GM12878 (cell line): ENCODE measurements around the gene TMEM52. TPM values are rescaled to one million over a fixed set of nuclear protein-coding genes. Genes with fewer than 3 reads are reported as not detected.

Source experiments
- ATAC-seq: fragments of 200-7000 bp; cut with Tn5 transposase; 3 replicates; pipeline ENCODE4 v1.9.1; 2020; ENCODE audit warnings: mild to moderate bottlenecking, moderate library complexity
- BruUV-seq: library from RNA; stranded (reverse); fragments of 400-500 nt; replicated peaks from 2 replicates; lab custom pipeline; 2021; lab: Mats Ljungman, UMichigan
- CTCF ChIA-PET: fragments of 300-600 bp; sonication (Branson Sonifier 250); formaldehyde crosslinking; extraction: SDS; loops from one replicate; lab custom pipeline; 2021; ENCODE audit warnings: inconsistent platforms; lab: Yijun Ruan, JAX
- POLR2A ChIA-PET: fragments of 350-600 bp; formaldehyde crosslinking; extraction: SDS; loops from one replicate; lab custom pipeline; 2021; ENCODE audit warnings: inconsistent platforms; lab: Charles Lee
- RAD21 ChIA-PET: fragments of 300-600 bp; sonication (Branson Sonifier 250); formaldehyde crosslinking; loops from one replicate; lab custom pipeline; 2023; ENCODE audit warnings: antibody characterized with exemption; ENCODE audit not compliant: unreplicated experiment; lab: Charles Lee
- SMC1A ChIA-PET: fragments of 300-600 bp; sonication (Branson Sonifier 250); formaldehyde crosslinking; loops from one replicate; lab custom pipeline; 2023; ENCODE audit not compliant: unreplicated experiment, uncharacterized antibody; lab: Charles Lee
- DNase-seq: peaks from one replicate; pipeline ENCODE4 v3.0.0-alpha.2; 2011; ENCODE audit warnings: low read depth, low spot score
- FAIRE-seq: peaks from 3 replicates; lab custom pipeline; 2011; peaks lifted over from hg19 to GRCh38; lab: Jason Lieb, UNC
- H2AFZ ChIP-seq: 2 replicates; pipeline ENCODE4 v1.6.0; 2011; ENCODE audit warnings: low read depth, low read length, control low read depth; ENCODE audit not compliant: control insufficient read depth
- H3K27ac ChIP-seq: 2 replicates; pipeline ENCODE4 v1.5.1; 2011; ENCODE audit warnings: control low read depth; ENCODE audit not compliant: control insufficient read depth, insufficient read depth
- H3K27me3 ChIP-seq, 2 experiments: replicated peaks in 1 of 2; 2 replicates each; pipeline versions ENCODE4 v1.6.0 to v1.6.1; 2011; ENCODE audit warnings: low read length in 1 of 2; ENCODE audit not compliant: control insufficient read depth in 2 of 2, insufficient read depth in 2 of 2
- H3K36me3 ChIP-seq, 2 experiments: 2 replicates each; pipeline ENCODE4 v1.5.1; 2011; ENCODE audit warnings: low read length in 1 of 2; ENCODE audit not compliant: control insufficient read depth in 2 of 2, insufficient read depth in 2 of 2
- H3K4me1 ChIP-seq: 2 replicates; pipeline ENCODE4 v1.6.1; 2011; ENCODE audit warnings: mild to moderate bottlenecking, low read length, moderate library complexity, mixed read lengths; ENCODE audit not compliant: control insufficient read depth, insufficient read depth
- H3K4me2 ChIP-seq: 2 replicates; pipeline ENCODE4 v1.6.0; 2011; ENCODE audit warnings: control low read depth; ENCODE audit not compliant: control insufficient read depth, insufficient read depth
- H3K4me3 ChIP-seq: fragments of 200-600 bp; sonication (generic); 2 replicates; pipeline ENCODE4 v1.5.1; 2016
- H3K79me2 ChIP-seq: 2 replicates; pipeline ENCODE4 v1.6.0; 2011; ENCODE audit warnings: low read length; ENCODE audit not compliant: control insufficient read depth, insufficient read depth
- H3K9ac ChIP-seq: 2 replicates; pipeline ENCODE4 v1.8.0; 2011; ENCODE audit warnings: low read length, control low read depth, mixed read lengths; ENCODE audit not compliant: control insufficient read depth, insufficient read depth
- H3K9me3 ChIP-seq: replicated peaks from 3 replicates; pipeline ENCODE4 v1.5.1; 2011; ENCODE audit warnings: mild to moderate bottlenecking, low read length; ENCODE audit not compliant: control insufficient read depth, insufficient read depth
- H4K20me1 ChIP-seq: 2 replicates; pipeline ENCODE4 v1.6.0; 2011; ENCODE audit not compliant: control insufficient read depth, insufficient read depth
- ATF7 ChIP-seq: fragments of 450-650 bp; IDR thresholded peaks from 2 replicates; pipeline ENCODE4 v1.6.1; 2016; ENCODE audit warnings: low read depth, mild to moderate bottlenecking
- HCFC1 ChIP-seq: fragments of 150-350 bp; IDR thresholded peaks from 2 replicates; pipeline ENCODE4 v1.6.1; 2014; ENCODE audit warnings: low read length
- WGBS: methylation state at CpG from one replicate; pipeline ENCODE4 v1.1.6; 2016; ENCODE audit warnings: low lambda C conversion rate; ENCODE audit not compliant: insufficient replicate concordance, insufficient coverage; ENCODE audit errors: missing lambda C conversion rate; 5-methylcytosine and 5-hydroxymethylcytosine counted together
- in situ Hi-C: fragments of 300-500 bp; cut with MboI; formaldehyde crosslinking; loops from 9 replicates; pipeline ENCODE4 v1.14.3; 2018; ENCODE audit warnings: mixed read lengths
- intact Hi-C: fragments of 100-400 bp; cut with micrococcal nuclease; formaldehyde crosslinking; loops from one replicate; pipeline ENCODE4 v1.14.2; 2022; ENCODE audit not compliant: unreplicated experiment
- polyA plus RNA-seq, 11 experiments: library from polyadenylated mRNA; depleted of rRNA in 4 of 11; unstranded in 6 of 11; stranded (reverse) in 5 of 11; fragments of >200 nt; fragmentation: Nextera tagmentation in 4 of 11; fragmentation: Illumina TruSeq in 1 of 11; extraction: Ambion mirVana in 4 of 11; extraction: Trizol in 1 of 11; gene quantifications; 1 replicate in 1 of 11; 2 replicates in 10 of 11; pipeline versions ENCODE4 v1.2.1 to v1.2.3, GENCODE V29; 2011 to 2016; ENCODE audit warnings: inconsistent platforms in 2 of 11, missing spikeins in 2 of 11, low read depth in 1 of 11
- total RNA-seq, 4 experiments: library from RNA; depleted of rRNA in 3 of 4; stranded (reverse); fragments of >200 nt in 3 of 4; fragmentation: Illumina TruSeq in 1 of 4; extraction: Trizol in 1 of 4; gene quantifications; 2 replicates each; pipeline versions ENCODE4 v1.2.1 to v1.2.3, GENCODE V29; 2013 to 2021
- TF ChIP-seq, protein P1 (sequence below): IDR thresholded peaks from 2 replicates; pipeline ENCODE4 v1.6.1; 2012; ENCODE audit warnings: low read length, inconsistent platforms
- TF ChIP-seq, protein P2 (sequence below): fragments of 450-650 bp; IDR thresholded peaks from 2 replicates; pipeline ENCODE4 v1.6.1; 2014; ENCODE audit warnings: mild to moderate bottlenecking
- TF ChIP-seq, protein P3 (sequence below): fragments of 450-650 bp; IDR thresholded peaks from 2 replicates; pipeline ENCODE4 v1.6.1; 2016; ENCODE audit warnings: mild to moderate bottlenecking

The TMEM52 gene
- total and polyA plus RNA-seq, 10 of the 15 experiments (the other 5 are each of a cell fraction or from before 2014, with no cell fraction given): 0.17 to 0.33 (median 0.24) TPM; not detected in 7

DNA sequence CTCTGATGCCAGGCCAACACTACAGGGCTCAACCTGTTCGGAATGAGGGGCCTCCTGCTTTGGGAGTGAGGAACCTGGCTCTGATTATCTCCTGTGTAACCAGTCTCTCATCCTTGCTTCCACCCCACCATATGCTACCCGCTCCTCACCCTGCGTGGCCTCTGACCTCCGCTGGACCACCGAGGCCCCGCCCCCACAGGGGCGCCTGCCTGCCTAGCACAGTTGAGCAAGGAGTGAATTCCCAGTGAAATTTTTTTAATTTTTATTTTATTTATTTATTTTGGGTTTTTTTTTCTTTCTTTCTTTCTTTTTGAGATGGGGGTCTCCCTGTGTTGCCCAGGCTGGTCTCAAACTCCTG, 26.3 kb downstream of the TMEM52 start (continued):
- TF ChIP-seq ATF7: no peak
- TF ChIP-seq, protein P1, sequence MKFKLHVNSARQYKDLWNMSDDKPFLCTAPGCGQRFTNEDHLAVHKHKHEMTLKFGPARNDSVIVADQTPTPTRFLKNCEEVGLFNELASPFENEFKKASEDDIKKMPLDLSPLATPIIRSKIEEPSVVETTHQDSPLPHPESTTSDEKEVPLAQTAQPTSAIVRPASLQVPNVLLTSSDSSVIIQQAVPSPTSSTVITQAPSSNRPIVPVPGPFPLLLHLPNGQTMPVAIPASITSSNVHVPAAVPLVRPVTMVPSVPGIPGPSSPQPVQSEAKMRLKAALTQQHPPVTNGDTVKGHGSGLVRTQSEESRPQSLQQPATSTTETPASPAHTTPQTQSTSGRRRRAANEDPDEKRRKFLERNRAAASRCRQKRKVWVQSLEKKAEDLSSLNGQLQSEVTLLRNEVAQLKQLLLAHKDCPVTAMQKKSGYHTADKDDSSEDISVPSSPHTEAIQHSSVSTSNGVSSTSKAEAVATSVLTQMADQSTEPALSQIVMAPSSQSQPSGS: no peak

DNA sequence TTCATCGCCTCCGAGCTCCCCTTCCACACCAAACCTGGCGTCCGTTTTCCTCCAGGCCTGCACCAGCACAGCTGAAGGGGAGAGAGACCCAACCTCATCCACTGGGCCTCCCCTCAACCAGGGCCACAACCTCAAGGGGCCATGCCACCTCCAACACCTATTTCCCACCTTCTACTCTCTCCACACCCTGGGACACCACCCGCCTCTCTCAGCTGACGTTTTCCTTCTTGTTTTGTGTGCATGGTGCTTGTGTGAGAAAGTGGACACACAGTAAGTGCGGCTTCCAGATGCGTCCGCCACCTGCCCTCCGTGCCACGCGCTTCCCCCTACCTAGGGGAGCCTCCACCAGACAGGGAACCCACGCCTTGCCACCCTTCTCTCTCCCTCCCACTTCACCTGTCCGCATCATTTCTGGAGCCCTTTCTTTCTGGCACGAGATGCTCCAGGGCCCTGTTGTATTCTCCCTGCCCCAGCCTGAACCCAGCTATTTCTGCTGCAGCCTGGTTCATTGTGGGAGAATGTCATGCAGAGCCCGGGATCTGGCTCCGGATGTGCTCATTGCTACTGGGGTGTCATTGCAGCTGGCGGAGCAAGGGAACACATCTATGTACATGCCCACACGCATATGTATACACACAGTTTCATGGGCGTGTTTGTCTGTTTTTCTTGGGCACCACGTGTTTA, 26.9 kb downstream of the TMEM52 start:
- peaks cover 37% of the 10 kb centered on the region for H3K79me2 ChIP-seq
- H3K9ac ChIP-seq: peak overlapping the region; percentile 68; the same call in 1 of the 2 replicates
- ChIA-PET CTCF (interaction anchor here (0.8 to 1.5 kb wide), 4 partner anchors 13 to 103 kb away, joined by 3 to 12 read pairs (median 4); no protein-coding TSS in a partner anchor), SMC1A (interaction anchor here (1.0 kb wide), 1 partner anchor 14 kb away, joined by 3 read pairs; no protein-coding TSS in a partner anchor)
- peaks cover 21% of the 10 kb centered on the region for H3K4me1 ChIP-seq
- H3K27me3 ChIP-seq: no peaks in the 10 kb centered on the region
- peak overlapping the region; percentile 98 for H3K4me2 ChIP-seq
- no peak for ATAC-seq
- H3K27ac ChIP-seq: peak overlapping the region; percentile 44; the same call in 1 of the 2 replicates
- no peaks in the 10 kb centered on the region for H3K36me3 ChIP-seq
- TF ChIP-seq HCFC1: no peak
- TF ChIP-seq, protein P2, sequence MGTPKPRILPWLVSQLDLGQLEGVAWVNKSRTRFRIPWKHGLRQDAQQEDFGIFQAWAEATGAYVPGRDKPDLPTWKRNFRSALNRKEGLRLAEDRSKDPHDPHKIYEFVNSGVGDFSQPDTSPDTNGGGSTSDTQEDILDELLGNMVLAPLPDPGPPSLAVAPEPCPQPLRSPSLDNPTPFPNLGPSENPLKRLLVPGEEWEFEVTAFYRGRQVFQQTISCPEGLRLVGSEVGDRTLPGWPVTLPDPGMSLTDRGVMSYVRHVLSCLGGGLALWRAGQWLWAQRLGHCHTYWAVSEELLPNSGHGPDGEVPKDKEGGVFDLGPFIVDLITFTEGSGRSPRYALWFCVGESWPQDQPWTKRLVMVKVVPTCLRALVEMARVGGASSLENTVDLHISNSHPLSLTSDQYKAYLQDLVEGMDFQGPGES: no peak
- TF ChIP-seq, protein P3, sequence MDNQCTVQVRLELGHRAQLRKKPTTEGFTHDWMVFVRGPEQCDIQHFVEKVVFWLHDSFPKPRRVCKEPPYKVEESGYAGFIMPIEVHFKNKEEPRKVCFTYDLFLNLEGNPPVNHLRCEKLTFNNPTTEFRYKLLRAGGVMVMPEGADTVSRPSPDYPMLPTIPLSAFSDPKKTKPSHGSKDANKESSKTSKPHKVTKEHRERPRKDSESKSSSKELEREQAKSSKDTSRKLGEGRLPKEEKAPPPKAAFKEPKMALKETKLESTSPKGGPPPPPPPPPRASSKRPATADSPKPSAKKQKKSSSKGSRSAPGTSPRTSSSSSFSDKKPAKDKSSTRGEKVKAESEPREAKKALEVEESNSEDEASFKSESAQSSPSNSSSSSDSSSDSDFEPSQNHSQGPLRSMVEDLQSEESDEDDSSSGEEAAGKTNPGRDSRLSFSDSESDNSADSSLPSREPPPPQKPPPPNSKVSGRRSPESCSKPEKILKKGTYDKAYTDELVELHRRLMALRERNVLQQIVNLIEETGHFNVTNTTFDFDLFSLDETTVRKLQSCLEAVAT: peak; percentile 36; the same call in 1 of the 2 replicates
- TF ChIP-seq, all 136 proteins: peak for 1
- BruUV-seq: TSS peak; percentile 67
- H3K4me3 ChIP-seq: peak overlapping the region; percentile 78
- H2AFZ ChIP-seq: peak overlapping the region; percentile 66
- intact Hi-C loops (loop anchor here (5.0 kb wide), 1 partner anchor 115 kb away; the partner anchor contains the start of gene NADK), in situ Hi-C loops (no loop called here)
- ChIA-PET RAD21 (interaction anchor here (1.1 kb wide), 1 partner anchor 112 kb away, joined by 4 read pairs; no protein-coding TSS in a partner anchor), POLR2A (interaction anchor here (0.9 kb wide), 1 partner anchor 215 kb away, joined by 6 read pairs; no protein-coding TSS in a partner anchor)
- no peaks in the 10 kb centered on the region for H4K20me1 ChIP-seq
- FAIRE-seq (no peak), DNase-seq (no peak)
- H3K9me3 ChIP-seq: no peaks in the 10 kb centered on the region
- 74% methylated on average over 20 of the region's 21 CpGs for WGBS
